Left lung (tissue), 10 donors: Measurements from ENCODE around the gene CNPY4. TPM values are rescaled to one million over a fixed set of nuclear protein-coding genes. Genes with fewer than 3 reads are reported as not detected.
A peak's percentile ranks its signal among the peaks of the same experiment; 100 is the strongest.

Experiments
- ATAC-seq: fragments of 200-7000 bp; cut with Tn5 transposase; one replicate; pipeline ENCODE4 v1.9.1; 2020; ENCODE audit warnings: moderate library complexity
- DNase-seq, 4 donors: peaks; one replicate each; pipeline ENCODE4 v3.0.0-alpha.2; 2013 to 2020
- H3K27ac ChIP-seq, 2 donors: fragments of 200-600 bp; sonication (generic) in 1 of 2; one replicate each; pipeline versions ENCODE4 v1.5.0 to v1.8.0; 2020 to 2021
- H3K27me3 ChIP-seq, 2 donors: fragments of 200-600 bp; sonication (generic) in 1 of 2; one replicate each; pipeline versions ENCODE4 v1.5.0 to v1.8.0; 2020 to 2021
- H3K36me3 ChIP-seq, 2 donors: fragments of 200-600 bp; sonication (generic) in 1 of 2; one replicate each; pipeline versions ENCODE4 v1.5.0 to v1.8.0; 2020 to 2021
- H3K4me1 ChIP-seq, 2 donors: fragments of 200-600 bp; one replicate each; pipeline ENCODE4 v1.8.0; 2021
- H3K4me3 ChIP-seq, 2 donors: fragments of 200-600 bp; sonication (generic) in 1 of 2; one replicate each; pipeline versions ENCODE4 v1.5.0 to v1.8.0; 2020 to 2021; ENCODE audit warnings: mild to moderate bottlenecking in 1 of 2
- H3K9me3 ChIP-seq, 2 donors: fragments of 200-600 bp; sonication (generic) in 1 of 2; one replicate each; pipeline versions ENCODE4 v1.5.0 to v1.8.0; 2020 to 2021
- CTCF ChIP-seq, 2 donors: fragments of 200-600 bp; sonication (generic) in 1 of 2; IDR thresholded peaks; one replicate each; pipeline versions ENCODE4 v1.5.0 to v1.8.0; 2021; ENCODE audit warnings: antibody characterized with exemption in 2 of 2
- intact Hi-C, 2 donors: fragments of 100-400 bp; cut with DNase I; formaldehyde crosslinking; loops; one replicate each; pipeline versions ENCODE4 v1.11.2 to v1.14.2; 2022
- polyA plus RNA-seq, 6 donors: library from polyadenylated mRNA; unstranded; fragments of 120-200 nt; gene quantifications; one replicate each; pipeline ENCODE4 v1.2.1, GENCODE V29; 2013; ENCODE audit not compliant: insufficient read length in 6 of 6
- total RNA-seq, 2 donors: library from RNA; stranded (reverse); fragmentation: NEBNext Ultra II Directional; extraction: Animal tissue kit (Norgen Biotek cat#: 25700); gene quantifications; one replicate each; pipeline ENCODE4 v1.2.1, GENCODE V29; 2021
- donor health status: DM: no; HTN: yes; CAD: no.
- donor health status: DM: no; HTN: no; CAD: no.

The CNPY4 gene
- total and polyA plus RNA-seq, 8 donors = 15.1 to 54.1 (median 39.8) TPM

GRCh38 chr7:100080907-100081534, 38.4 kb upstream of the CNPY4 start:
- Histone ChIP-seq H3K4me1 (peaks cover 14 to 41% of the 10 kb centered on the region in 2 donors), H3K9me3 (no peaks in the 10 kb centered on the region), H3K27me3 (no peaks in the 10 kb centered on the region), H3K36me3 (peaks cover 0 to 34% of the 10 kb centered on the region in 2 donors), H3K27ac (peak overlapping the region; percentile 74 to 88), H3K4me3 (peak overlapping the region; percentile 94 to 98)
- intact Hi-C loops = no loop called here
- no peak for DNase-seq
- ATAC-seq = peak; percentile 17
- TF ChIP-seq CTCF (IDR thresholded peaks at IDR 0.05) = no peak

- TF ChIP-seq CTCF (IDR thresholded peaks at IDR 0.05) = peak; percentile 85 to 97
- ATAC-seq = peak; percentile 95
- intact Hi-C loops = no loop called here
- peaks cover 0 to 28% of the 10 kb centered on the region in 2 donors for H3K36me3 ChIP-seq
- peaks cover 14 to 41% of the 10 kb centered on the region in 2 donors for H3K4me1 ChIP-seq
- peak within 1 kb of the TSS; percentile 74 to 88 for H3K27ac ChIP-seq
- H3K4me3 ChIP-seq = peak within 1 kb of the TSS; percentile 94 to 98
- DNase-seq = peak; percentile 97 to 100 (median 98)
- H3K27me3 ChIP-seq = no peaks in the 10 kb centered on the region
- no peaks in the 10 kb centered on the region for H3K9me3 ChIP-seq
These were observed 37.8 kb upstream of the CNPY4 start, which contains the start of gene ZNF3 for GRCh38 chr7:100081535-100082102. Gene ZNF3, minus strand, starts transcription at chr7:100081723. Its CDS starts 4,366 bp downstream, at chr7:100077357.

- Histone ChIP-seq H3K36me3 (peaks cover 0 to 16% of the 10 kb centered on the region in 2 donors), H3K4me1 (peaks cover 14 to 43% of the 10 kb centered on the region in 2 donors), H3K27me3 (no peaks in the 10 kb centered on the region), H3K9me3 (no peaks in the 10 kb centered on the region), H3K4me3 (no peak overlapping the region), H3K27ac (peak overlapping the region in 1 of 2 donors; percentile 88)
- intact Hi-C loops = no loop called here
- DNase-seq = no peak
- ATAC-seq = no peak
- no peak for TF ChIP-seq CTCF (IDR thresholded peaks at IDR 0.05)
These were observed 36.5 kb upstream of the CNPY4 start for GRCh38 chr7:100082978-100083377.

DNA sequence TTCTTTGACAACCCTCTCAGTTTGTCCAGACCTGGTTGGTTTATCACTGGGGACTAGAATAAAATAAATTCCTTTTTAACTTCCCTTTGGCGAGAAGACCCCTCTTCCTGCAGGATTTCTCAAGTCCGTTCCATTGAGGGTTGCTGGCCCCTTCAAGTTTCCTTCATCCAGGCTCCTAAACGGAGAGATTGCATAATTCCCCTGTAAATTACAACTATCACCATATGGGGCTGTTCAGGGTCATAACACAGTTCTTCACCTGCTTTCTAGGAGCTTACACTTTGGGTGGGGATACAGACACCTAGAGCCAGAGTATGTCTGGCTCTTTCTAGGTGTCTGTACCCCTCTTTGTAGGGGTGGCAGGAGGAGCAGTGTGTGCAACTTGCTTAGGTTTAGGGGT, 33.9 kb upstream of the CNPY4 start:
- no peak for TF ChIP-seq CTCF (IDR thresholded peaks at IDR 0.05)
- intact Hi-C loops = no loop called here

DNA sequence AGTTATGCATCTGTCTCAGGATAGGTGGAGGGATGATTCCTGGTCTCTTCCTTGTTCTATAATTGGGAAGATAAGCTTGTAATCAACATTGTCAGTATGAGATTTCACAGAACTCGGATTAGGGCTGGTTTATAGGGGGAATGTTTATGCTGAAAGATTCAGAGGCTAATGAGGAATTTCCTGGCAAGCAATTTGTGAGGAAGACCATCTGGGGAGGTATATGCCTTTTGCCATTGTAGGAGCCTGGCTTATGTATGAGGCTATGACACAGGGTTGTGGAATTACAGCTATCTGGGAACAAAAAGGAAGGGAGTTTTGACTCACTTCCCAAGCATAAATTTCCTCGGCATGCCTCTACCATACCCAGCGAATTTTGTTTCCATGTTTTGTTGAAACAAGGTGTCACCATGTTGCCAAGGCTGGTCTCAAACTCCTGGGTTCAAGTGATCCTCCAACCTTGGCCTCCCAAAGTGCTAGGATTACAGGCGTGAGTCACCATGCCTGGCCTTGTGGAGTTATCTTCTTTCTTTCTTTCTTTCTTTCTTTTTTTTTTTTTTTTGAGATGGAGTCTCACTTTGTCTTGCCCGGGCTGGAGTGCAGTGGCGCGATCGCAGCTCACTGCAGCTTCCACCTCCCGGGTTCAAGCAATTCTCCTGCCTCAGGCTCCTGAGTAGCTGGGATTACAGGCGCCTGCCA, 32.2 kb upstream of the CNPY4 start:
- intact Hi-C loops = no loop called here
- no peaks in the 10 kb centered on the region for H3K27me3 ChIP-seq
- no peaks in the 10 kb centered on the region for H3K9me3 ChIP-seq
- H3K27ac ChIP-seq = no peak overlapping the region
- no peak overlapping the region for H3K4me3 ChIP-seq
- no peak for ATAC-seq
- DNase-seq = no peak
- H3K4me1 ChIP-seq = peaks cover under 1 to 32% of the 10 kb centered on the region in 2 donors
- peaks cover 0 to 20% of the 10 kb centered on the region in 2 donors for H3K36me3 ChIP-seq
- TF ChIP-seq CTCF (IDR thresholded peaks at IDR 0.05) = no peak

More for the DNA sequence above, 33.9 kb upstream of the CNPY4 start:
- Histone ChIP-seq H3K27ac (no peak overlapping the region), H3K36me3 (peaks cover 0 to 3% of the 10 kb centered on the region in 2 donors), H3K4me3 (no peak overlapping the region), H3K4me1 (peaks cover 7 to 44% of the 10 kb centered on the region in 2 donors), H3K9me3 (no peaks in the 10 kb centered on the region), H3K27me3 (no peaks in the 10 kb centered on the region)
- ATAC-seq = no peak
- no peak for DNase-seq
